Hippocampal formation (tissue), 2 donors: ENCODE data around the gene HSD17B12.
A peak's percentile ranks its signal among the peaks of the same experiment; 100 is the strongest.

ENCODE experiments used
- DNase-seq, 2 donors: peaks; one replicate each; lab custom pipeline; 2025; lab: John Stamatoyannopoulos, UW

Gene HSD17B12

DNA sequence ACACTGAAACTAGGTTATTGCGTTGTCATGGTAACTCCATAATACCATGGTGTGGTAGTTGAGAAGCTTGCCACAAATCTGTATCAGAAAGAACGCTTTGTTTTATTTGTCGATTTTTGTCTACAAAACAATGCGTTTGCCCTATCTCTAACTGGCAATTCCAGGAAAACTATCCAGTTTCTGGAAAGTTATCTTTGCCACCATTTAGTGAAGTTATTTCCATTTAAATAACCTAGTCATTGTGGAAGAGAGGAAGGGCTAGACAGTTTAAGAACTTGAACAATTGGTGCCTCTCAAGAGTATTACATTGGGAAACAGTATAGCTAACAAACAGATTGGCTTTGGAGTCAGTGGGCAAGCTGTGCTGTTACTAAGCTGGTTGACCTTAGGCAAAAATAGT, 7.9 kb downstream of the HSD17B12 start:
- DNase-seq, result no peak

GRCh38 chr11:43689167-43689566, 8.6 kb downstream of the HSD17B12 start:
- no peak for DNase-seq

GRCh38 chr11:43690929-43691725, 10.6 kb downstream of the HSD17B12 start:
- no peak for DNase-seq

GRCh38 chr11:43691806-43692205, 11.3 kb downstream of the HSD17B12 start:
- no peak for DNase-seq

GRCh38 chr11:43693069-43693468, 12.5 kb downstream of the HSD17B12 start:
- DNase-seq, result no peak

- DNase-seq, result no peak
These were observed 13.2 kb downstream of the HSD17B12 start for GRCh38 chr11:43693731-43694130.

DNA sequence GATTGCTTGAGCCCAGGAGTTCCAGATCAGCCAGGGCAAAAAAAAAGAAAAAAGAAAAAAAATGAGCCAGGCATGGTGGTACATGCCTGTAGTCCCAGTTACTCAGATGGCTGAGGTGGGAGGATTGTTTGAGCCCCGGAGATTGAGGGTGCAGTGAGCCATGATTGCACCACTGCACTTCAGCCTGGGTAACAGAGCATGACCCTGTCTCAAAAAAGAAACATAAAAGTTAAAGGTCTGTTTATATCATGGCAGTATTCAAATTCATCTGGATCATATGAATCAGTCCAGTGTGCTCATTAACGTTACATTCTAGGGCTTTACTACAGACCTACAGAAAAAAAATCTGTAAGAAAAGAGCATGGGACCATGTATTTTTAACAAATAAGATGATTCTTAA, 13.9 kb downstream of the HSD17B12 start:
- no peak for DNase-seq

- no peak for DNase-seq
These were observed 17.1 kb downstream of the HSD17B12 start for GRCh38 chr11:43697679-43698078.

- DNase-seq, result no peak
These were observed 19.3 kb downstream of the HSD17B12 start for GRCh38 chr11:43699870-43700269.

DNA sequence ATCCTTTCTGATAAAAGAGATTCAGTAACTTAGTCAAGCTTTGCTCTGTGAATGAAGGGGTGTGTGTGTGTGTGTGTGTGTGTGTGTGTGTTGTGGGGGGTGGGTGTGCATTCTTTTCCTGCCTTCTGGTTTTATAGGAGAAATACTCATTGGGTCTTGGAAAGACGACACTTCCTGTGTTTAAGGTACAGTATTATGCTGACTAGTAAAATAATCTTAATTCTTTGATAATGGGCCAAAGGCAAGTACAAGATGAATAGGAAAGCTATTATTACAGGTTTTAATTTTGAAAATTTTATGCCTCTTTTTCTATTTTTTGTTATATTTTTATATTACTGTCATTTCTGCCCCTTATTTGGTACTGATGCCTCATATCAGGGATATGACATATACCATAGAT, 26.1 kb downstream of the HSD17B12 start:
- DNase-seq, result no peak

GRCh38 chr11:43708776-43709175, 28.2 kb downstream of the HSD17B12 start:
- no peak for DNase-seq

DNA sequence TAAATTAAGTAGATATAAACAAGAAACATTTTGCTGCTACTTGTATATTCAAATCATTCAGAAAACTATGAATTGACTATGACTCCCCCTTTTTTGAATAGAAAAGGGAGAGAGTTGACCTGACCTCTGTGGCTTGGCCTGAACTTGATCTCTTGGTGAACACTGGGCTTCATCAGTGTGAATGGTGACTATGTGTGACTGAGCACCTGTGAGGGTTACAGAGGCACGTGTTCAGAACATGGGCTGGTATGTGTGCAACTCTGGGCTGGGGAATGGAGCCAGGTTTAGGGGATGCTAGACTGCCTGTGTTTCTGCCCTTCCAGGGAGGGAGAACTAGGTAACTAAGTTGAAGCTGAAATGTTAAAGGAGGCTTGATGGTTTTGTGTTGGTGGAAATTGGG, 29.2 kb downstream of the HSD17B12 start:
- DNase-seq, result no peak

GRCh38 chr11:43712676-43713075, 32.1 kb downstream of the HSD17B12 start:
- no peak for DNase-seq

GRCh38 chr11:43718373-43718772, 37.8 kb downstream of the HSD17B12 start:
- no peak for DNase-seq

DNA sequence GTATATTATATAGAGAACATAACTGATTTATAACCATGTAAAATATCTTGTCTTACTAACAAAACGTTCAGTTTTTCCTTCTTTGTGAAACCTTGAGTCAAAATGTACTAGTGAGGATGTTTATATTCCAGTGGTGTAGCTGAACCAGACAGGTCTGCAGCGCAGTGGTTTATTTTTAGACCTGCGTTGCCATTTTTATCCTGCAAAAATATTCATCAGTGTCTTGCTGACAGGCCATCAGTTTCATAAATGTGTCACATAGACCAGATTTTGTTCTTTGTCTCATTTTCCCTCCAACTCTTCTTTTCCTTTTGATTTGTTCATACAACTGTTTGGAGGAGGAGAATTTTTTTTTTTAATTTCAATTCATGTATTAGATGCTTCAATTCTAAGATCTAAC, 43.1 kb downstream of the HSD17B12 start:
- DNase-seq, result no peak

DNA sequence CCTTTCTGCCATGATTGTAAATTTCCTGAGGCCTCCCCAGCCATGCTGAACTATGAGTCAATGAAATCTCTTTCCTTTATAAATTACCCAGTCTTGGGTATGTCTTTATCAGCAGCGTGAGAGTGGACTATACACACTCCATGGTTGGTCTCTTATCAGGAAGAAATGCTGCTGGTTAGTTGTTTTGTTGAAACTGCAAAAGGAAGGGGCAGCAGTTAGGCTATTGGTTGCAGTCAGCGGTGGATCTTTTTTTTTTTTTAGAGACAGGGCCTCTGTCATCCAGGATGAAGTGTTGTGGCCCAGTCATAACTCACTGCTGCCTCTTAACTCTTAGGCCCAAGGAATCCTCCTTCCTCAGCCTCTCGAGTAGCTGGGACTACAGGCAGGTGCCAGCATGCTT, 51.7 kb downstream of the HSD17B12 start:
- no peak for DNase-seq

DNA sequence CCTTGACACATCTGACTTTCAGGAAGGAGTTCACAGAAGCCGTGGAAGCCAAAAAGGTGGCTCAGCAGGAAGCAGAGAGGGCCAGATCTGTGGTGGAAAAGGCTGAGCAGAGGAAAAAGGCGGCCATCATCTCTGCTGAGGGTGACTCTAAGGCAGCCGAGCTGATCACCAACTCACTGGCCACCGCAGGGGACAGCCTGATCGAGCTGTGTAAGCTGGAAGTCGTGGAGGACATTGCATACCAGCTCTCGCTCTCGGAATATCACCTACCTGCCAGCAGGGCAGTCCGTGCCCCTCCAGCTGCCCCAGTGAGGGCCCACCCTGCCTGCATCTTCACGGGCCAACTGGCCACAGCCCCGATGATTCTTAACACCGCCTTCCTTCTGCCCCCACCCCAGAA, 53.7 kb downstream of the HSD17B12 start:
- DNase-seq, result no peak

DNA sequence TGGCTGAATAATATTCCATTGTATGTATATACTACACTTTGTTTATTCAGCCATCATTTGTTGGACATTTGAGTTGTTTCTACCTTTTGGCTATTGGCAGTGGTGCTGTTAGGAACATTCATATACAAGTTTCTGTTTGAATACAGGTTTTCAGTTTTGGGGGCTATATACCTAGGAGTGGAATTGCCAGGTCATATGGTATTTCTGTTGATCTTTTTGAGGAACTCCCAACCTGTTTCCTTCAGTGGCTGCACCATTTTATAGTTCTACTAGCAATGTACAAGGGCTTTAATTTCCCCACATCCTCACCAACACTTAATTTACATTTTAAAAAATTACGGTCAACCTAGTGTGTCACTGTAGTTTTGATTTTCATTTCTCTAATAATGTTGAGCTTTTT, 54.6 kb downstream of the HSD17B12 start:
- no peak for DNase-seq

- DNase-seq, result no peak
These were observed 55.4 kb downstream of the HSD17B12 start for GRCh38 chr11:43735961-43736360.

DNA sequence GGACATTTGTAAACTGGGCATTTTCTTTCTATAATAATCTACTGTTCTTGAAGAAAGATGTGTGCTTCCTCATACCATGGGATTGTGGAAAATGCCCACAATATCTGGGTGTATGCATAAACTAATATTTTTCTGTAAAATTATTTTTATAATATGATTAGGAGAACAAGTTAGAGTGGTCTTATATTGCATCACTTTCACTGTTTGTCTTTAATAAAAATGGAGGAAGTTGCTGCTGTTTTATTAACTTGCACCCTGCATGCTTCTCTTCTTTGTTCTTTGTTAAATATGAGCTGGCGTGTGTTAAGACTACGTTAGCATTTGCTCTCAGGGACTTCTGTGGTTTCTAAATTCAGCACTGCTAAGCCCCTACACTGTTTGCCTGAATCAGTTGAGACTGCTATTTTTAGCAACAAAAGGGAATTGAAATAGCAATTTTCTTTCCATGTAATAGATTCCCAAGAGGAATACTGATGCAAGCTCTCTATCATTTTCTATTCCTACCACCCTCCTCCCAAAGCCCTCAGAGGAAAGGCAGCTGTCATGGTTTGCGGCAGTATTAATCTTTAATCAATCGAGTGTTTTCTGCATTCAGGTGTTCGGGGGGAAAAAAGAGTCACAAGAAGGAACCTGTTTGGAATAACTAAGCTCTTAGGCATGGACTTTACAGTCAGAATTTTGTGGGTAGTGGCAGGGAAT, 56.1 kb downstream of the HSD17B12 start:
- DNase-seq, result peak in 1 of 2 donors; percentile 41

GRCh38 chr11:43737201-43737590, 56.7 kb downstream of the HSD17B12 start:
- no peak for DNase-seq

GRCh38 chr11:43738600-43739409, 58.3 kb downstream of the HSD17B12 start:
- no peak for DNase-seq

DNA sequence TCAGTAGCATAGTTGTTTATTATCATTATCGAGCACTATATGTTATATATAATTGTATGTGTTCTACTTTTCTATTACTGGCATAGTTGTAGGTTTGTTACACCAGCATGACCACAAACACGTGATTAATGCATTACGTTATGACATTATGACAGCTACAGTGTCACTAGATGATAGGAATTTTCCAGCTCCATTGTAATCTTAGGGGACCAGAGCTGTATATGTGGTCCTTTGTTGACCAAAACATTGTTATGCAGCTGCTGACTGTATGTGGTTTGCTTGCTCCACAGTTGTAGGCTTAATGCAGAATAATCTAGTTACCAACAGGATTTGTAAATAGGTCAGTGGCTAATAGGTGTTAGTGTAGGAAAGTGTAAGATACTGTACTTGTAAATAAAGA, 66.1 kb downstream of the HSD17B12 start:
- DNase-seq, result no peak
